Activated CD4-positive, alpha-beta T cell treated with anti-CD3 and anti-CD28 coated beads, Interleukin-2, Interleukin-6, amounts not matched to agents 100 ng/mL and 50 ng/mL, durations not matched to agents 16 hours and 8 hours (primary cell): ENCODE data around the gene HS6ST1.

ENCODE experiments used
- DNase-seq: peaks from one replicate; pipeline ENCODE4 v3.0.0-alpha.2; 2020

The HS6ST1 gene

DNA sequence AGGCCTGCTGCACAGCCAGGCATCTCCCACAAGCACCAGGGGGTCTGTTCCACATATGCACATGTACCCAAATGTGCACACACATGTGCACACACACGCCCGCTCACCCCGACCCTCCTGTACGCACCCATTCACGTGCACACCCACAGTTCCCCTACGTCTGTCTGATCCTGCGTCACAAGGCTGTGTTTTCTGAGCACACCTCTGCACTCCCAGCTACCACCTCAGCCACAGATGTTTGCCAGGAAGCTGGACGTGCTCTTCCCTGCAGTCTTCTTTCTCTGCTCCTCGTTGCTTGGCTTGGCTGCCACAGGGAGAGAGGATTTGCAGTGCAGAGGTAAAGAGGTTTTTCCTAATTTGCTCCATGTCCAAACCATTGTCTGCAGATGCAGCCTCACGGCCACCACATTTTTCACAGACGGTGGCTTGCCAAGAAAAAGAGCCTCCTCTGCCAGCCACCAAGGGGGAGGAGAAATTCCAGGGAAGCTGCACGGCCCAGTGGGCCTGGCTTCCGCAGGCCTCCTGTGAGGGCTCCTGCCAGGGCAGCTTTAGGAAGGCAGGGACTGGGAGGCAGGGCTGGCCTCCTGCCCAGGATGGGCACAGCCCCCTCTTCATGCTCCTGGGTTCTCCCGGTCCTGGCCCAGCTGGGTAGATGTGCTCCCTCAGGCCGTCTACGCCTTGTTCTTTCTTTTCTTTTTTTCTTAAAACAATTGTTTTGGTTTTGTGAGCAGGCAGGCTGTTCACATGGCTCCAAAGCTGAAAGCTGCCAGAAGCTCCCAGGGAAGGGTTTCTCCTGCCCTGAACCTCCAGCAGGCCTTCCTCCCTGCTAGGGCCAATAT lies 29.3 kb upstream of the HS6ST1 start:
- DNase-seq, result no peak

DNA sequence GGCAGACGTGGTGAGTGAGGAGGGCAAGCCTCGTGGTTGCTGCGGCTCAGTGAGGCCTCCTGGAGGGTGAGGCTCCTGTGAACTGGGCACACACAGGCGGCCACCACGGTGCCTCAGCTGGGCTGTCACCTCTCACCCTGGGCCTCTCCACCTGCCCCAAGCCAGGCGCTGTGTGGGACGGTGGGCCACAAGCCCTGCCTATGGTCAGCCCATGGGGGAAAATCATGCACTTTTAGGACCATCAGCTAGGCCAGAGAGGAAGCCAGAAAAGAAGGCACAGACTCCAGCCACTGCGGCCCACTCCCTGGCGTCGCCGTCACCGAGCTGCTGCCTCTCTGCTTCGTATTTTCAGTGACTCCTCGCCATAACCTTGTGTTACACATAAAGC lies 28.5 kb upstream of the HS6ST1 start:
- no peak for DNase-seq

GRCh38 chr2:128346291-128347170 lies 27.9 kb upstream of the HS6ST1 start:
- no peak for DNase-seq

DNA sequence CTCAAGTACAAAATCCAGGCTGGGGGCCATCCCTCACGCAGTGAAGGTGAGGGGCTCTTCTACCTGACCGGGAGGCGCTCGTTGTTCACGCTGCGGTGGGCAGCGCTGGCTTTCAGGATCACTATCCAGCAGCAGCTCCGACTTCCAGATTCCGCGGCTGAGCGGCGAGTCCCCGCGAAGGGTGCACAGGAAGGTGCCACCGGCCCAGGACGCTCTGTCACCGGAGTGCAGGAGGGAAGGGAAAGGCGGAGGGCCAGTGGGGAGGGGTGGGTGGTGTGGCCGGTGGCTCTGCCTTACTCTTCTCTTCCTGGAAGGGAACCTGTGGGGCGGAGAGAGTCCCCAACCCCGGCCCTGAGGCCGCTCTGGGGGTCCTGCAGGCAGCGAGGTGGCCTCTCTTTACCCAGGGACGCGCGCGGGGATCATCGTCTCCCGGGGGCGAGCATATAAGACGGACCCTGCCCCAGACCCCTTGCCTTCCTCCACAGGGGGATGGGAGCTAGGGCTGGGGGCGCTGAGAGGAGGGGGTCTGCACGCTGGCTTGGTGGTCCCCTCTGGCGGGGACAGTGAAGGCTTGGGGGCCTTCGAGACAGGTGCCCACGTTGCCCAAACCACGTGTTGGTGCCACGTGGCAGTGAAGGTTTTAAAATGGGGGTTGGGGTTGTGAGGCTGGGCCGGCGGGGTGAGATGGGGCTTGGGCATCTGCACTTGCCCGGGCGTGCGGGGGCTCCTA lies 26.9 kb upstream of the HS6ST1 start:
- DNase-seq, result no peak

DNA sequence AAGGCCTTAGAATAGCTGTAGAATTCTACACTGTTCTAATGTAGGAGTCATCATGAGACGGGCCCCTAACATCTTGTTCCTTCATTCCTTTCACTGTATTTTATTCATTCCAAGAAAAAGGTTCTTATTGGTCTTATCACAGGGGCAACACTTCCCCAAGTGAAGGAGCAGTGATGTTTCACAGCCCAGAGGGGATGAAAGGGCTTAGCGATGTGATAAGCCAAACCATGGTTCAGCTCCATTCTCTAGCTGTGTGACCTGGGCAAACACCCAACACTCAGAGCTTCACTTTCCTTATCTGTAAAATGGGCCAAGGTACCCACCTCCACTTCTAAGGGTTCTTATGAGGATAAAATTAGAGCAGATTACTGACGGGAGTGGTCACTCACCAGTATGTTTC lies 25.4 kb upstream of the HS6ST1 start:
- no peak for DNase-seq

GRCh38 chr2:128343459-128343858 lies 24.8 kb upstream of the HS6ST1 start:
- no peak for DNase-seq

GRCh38 chr2:128342550-128342949 lies 23.9 kb upstream of the HS6ST1 start:
- no peak for DNase-seq

- DNase-seq, result no peak
Measured at GRCh38 chr2:128341621-128342020, 23.0 kb upstream of the HS6ST1 start.

- DNase-seq, result no peak
Measured at GRCh38 chr2:128332091-128332634, 13.5 kb upstream of the HS6ST1 start.

- no peak for DNase-seq
Measured at GRCh38 chr2:128330583-128330982, 11.9 kb upstream of the HS6ST1 start.

GRCh38 chr2:128329607-128330006 lies 10.9 kb upstream of the HS6ST1 start:
- DNase-seq, result no peak

GRCh38 chr2:128327180-128327964 lies 8.7 kb upstream of the HS6ST1 start:
- DNase-seq, result no peak

GRCh38 chr2:128326346-128326745 lies 7.7 kb upstream of the HS6ST1 start:
- no peak for DNase-seq

GRCh38 chr2:128325611-128326181 lies 7.0 kb upstream of the HS6ST1 start:
- no peak for DNase-seq

DNA sequence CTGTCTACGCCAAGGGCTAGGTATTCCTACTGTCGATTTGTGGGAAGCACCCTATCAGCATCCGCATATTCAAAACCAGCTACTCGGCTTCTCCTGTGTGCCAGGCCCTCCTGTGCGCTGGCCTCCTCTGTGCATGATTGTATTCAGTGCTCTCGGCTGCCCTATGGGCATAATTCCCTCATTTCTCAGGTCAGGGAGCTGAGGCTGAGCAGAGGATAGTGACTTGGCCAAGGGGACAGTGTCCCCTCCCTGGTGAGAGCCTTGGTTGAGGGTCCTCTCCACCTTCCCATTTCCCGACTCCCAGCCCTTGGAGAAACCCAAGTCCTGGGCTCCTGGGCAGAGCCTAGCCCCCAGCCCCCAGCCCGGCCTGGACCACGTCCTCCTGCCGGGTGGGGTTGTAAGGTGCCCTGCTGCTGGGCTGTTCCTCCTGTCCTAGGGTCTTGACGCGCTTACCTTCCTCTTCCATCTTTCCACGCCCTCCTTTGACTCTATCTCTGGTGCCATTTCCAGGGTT lies 6.3 kb upstream of the HS6ST1 start:
- DNase-seq, result no peak

GRCh38 chr2:128324008-128324896 lies 5.6 kb upstream of the HS6ST1 start:
- DNase-seq, result no peak

- DNase-seq, result no peak
Measured at GRCh38 chr2:128323555-128323931, 4.9 kb upstream of the HS6ST1 start.

- no peak for DNase-seq
Measured at GRCh38 chr2:128322715-128323554, 4.3 kb upstream of the HS6ST1 start.
